Fibroblast of lung (primary cell): ENCODE measurements around the gene PLEKHN1.

Experiments
- CTCF ChIP-seq, 2 donors: IDR thresholded peaks in 1 of 2; conservative IDR thresholded peaks in 1 of 2; 1 replicate in 1 of 2; 2 replicates in 1 of 2; pipeline ENCODE4 v1.5.1; 2011 to 2012; ENCODE audit warnings: low read length in 2 of 2, control low read depth in 1 of 2, inconsistent platforms in 1 of 2, low read depth in 1 of 2, mild to moderate bottlenecking in 1 of 2
- EZH2 ChIP-seq: IDR thresholded peaks from 2 replicates; pipeline ENCODE4 v1.5.1; 2012; ENCODE audit warnings: low read length, control low read depth, mild to moderate bottlenecking; ENCODE audit errors: missing control alignments

GRCh38 chr1:1006305-1007159 lies 40.2 kb downstream of the PLEKHN1 start:
- TF ChIP-seq EZH2 (no peak), CTCF (conservative IDR thresholded peaks at IDR 0.05 in 1 of 2, IDR thresholded peaks at IDR 0.05 in 1 of 2; ENCODE audit: low read depth in 1 of 2, low read length in 2 of 2) (no peak)
